K562 (cell line): Measurements from ENCODE around the gene TXNRD1. TPM values are rescaled to one million over a fixed set of nuclear protein-coding genes. Genes with fewer than 3 reads are reported as not detected.

Source experiments
- BCLAF1 ChIP-seq, 2 experiments: fragments of 450-650 bp in 1 of 2; IDR thresholded peaks; 2 replicates each; pipeline ENCODE4 v1.6.1; 2011 to 2017; ENCODE audit warnings: low read depth in 2 of 2, antibody characterized with exemption in 1 of 2, borderline replicate concordance in 1 of 2, low read length in 1 of 2, mild to moderate bottlenecking in 1 of 2, mixed read lengths in 1 of 2; ENCODE audit not compliant: control insufficient read depth in 1 of 2
- DLX4 ChIP-seq: fragments of 250-450 bp; sonication (Bioruptor Pico); IDR thresholded peaks from 2 replicates; pipeline ENCODE4 v1.6.1; 2021; ENCODE audit warnings: mild to moderate bottlenecking
- DPF2 ChIP-seq: fragments of 450-650 bp; IDR thresholded peaks from 2 replicates; pipeline ENCODE4 v1.6.1; 2016
- PBX2 ChIP-seq, 2 experiments: IDR thresholded peaks in 1 of 2; conservative IDR thresholded peaks in 1 of 2; 2 replicates each; pipeline ENCODE4 v1.6.1; 2016; ENCODE audit warnings: low read depth in 2 of 2, mild to moderate bottlenecking in 1 of 2, missing compliant biosample characterization in 1 of 2, missing genetic modification characterization in 1 of 2, moderate library complexity in 1 of 2
- TRIM24 ChIP-seq, 2 experiments: fragments of 450-650 bp; IDR thresholded peaks; 2 replicates each; pipeline ENCODE4 v1.6.1; 2016
- TRIM28 ChIP-seq: fragments of 450-650 bp; IDR thresholded peaks from 2 replicates; pipeline ENCODE4 v1.6.1; 2017
- polyA plus RNA-seq, 8 experiments: library from polyadenylated mRNA; depleted of rRNA in 4 of 8; stranded (reverse) in 5 of 8; unstranded in 3 of 8; fragments of >200 nt; fragmentation: Nextera tagmentation in 2 of 8; fragmentation: Illumina TruSeq in 1 of 8; extraction: Ambion mirVana in 2 of 8; extraction: Trizol in 1 of 8; gene quantifications; 2 replicates each; pipeline versions ENCODE4 v1.2.1 to v1.2.3, GENCODE V29; 2011 to 2014; ENCODE audit warnings: inconsistent platforms in 1 of 8, missing spikeins in 1 of 8
- total RNA-seq, 7 experiments: library from RNA; depleted of rRNA in 6 of 7; stranded (reverse); fragments of >200 nt in 6 of 7; fragmentation: Illumina TruSeq in 2 of 7; extraction: Trizol in 2 of 7; gene quantifications; 2 replicates each; pipeline versions ENCODE4 v1.2.1 to v1.2.3, GENCODE V29; 2011 to 2021; ENCODE audit warnings: low replicate concordance in 1 of 7

TXNRD1 gene
- total and polyA plus RNA-seq, 9 of the 15 experiments (the other 6 are each of a cell fraction or from before 2014, with no cell fraction given), result 107 to 189 (median 146) TPM

GRCh38 chr12:104220931-104221330 lies 5.4 kb downstream of the TXNRD1 start (continued):
- TF ChIP-seq BCLAF1 (IDR thresholded peaks at IDR 0.05; ENCODE audit: borderline replicate concordance in 1 of 2, control insufficient read depth in 1 of 2, low read depth in 2 of 2, low read length in 1 of 2) (no peak), DLX4 (CRISPR knock-in tag) (no peak), TRIM24 (IDR thresholded peaks at IDR 0.05) (no peak), TRIM28 (no peak), PBX2 (CRISPR knock-in tag; IDR thresholded peaks at IDR 0.05; ENCODE audit: low read depth) (no peak), PBX2 (tag; conservative IDR thresholded peaks at IDR 0.05; ENCODE audit: low read depth) (no peak), DPF2 (no peak)
